PC-9 (cell line): ENCODE results near the gene STRIT1.
"Not testable (repeated sequence)": the region's sequence is repeated elsewhere in the genome, so short reads cannot be mapped to it uniquely, and the experiment has no call there.

Experiments
- CTCF ChIP-seq: fragments of 200-600 bp; sonication (generic); conservative IDR thresholded peaks from 2 replicates; pipeline ENCODE4 v1.6.1; 2017; ENCODE audit warnings: mixed run types, antibody characterized with exemption, mild to moderate bottlenecking, moderate library complexity
- EZH2 ChIP-seq: fragments of 200-600 bp; sonication (generic); IDR thresholded peaks from 2 replicates; pipeline ENCODE4 v1.8.0; 2017; ENCODE audit warnings: antibody characterized with exemption, low read depth

GRCh38 chr3:155274435-155274834 is 19.0 kb downstream of the STRIT1 start:
- not testable (repeated sequence) for TF ChIP-seq CTCF, EZH2
